Psoas muscle (tissue), 8 donors: ENCODE measurements around the gene ACBD4. TPM values are rescaled to one million over a fixed set of nuclear protein-coding genes. Genes with fewer than 3 reads are reported as not detected.
A peak's percentile ranks its signal among the peaks of the same experiment; 100 is the strongest.

Source experiments
- ATAC-seq, 4 donors: fragments of 200-7000 bp; cut with Tn5 transposase; one replicate each; pipeline ENCODE4 v1.9.1; 2020; ENCODE audit warnings: moderate library complexity in 3 of 4, mild to moderate bottlenecking in 2 of 4
- DNase-seq, 2 donors: peaks; one replicate each; pipeline ENCODE4 v3.0.0-alpha.2; 2020
- H3K27ac ChIP-seq: fragments of 200-600 bp; one replicate; pipeline ENCODE4 v1.8.0; 2022
- H3K27me3 ChIP-seq, 3 donors: fragments of 200-600 bp in 1 of 3; one replicate each; pipeline versions ENCODE4 v1.6.1 to v1.8.0; 2013 to 2022; ENCODE audit warnings: low read length in 2 of 3, mild to moderate bottlenecking in 2 of 3, moderate library complexity in 1 of 3; ENCODE audit not compliant: insufficient read depth in 3 of 3
- H3K36me3 ChIP-seq, 2 donors: fragments of 200-600 bp in 1 of 2; one replicate each; pipeline versions ENCODE4 v1.6.1 to v1.8.0; 2013 to 2022; ENCODE audit warnings: low read depth in 1 of 2, mild to moderate bottlenecking in 1 of 2, moderate library complexity in 1 of 2; ENCODE audit not compliant: insufficient read depth in 1 of 2
- H3K4me1 ChIP-seq: fragments of 200-600 bp; one replicate; pipeline ENCODE4 v1.8.0; 2022
- H3K4me3 ChIP-seq: fragments of 200-600 bp; one replicate; pipeline ENCODE4 v1.8.0; 2022; ENCODE audit warnings: mild to moderate bottlenecking
- H3K9me3 ChIP-seq: fragments of 200-600 bp; one replicate; pipeline ENCODE4 v1.8.0; 2022
- WGBS, 3 donors: extraction: QIAGEN DNeasy Blood & Tissue Kit; methylation state at CpG; one replicate each; pipeline versions ENCODE4 v1.1.6 to v1.1.7; 2013; 5-methylcytosine and 5-hydroxymethylcytosine counted together
- intact Hi-C, 2 donors: fragments of 100-400 bp; cut with DNase I; formaldehyde crosslinking; loops; one replicate each; pipeline versions ENCODE4 v1.11.0 to v1.14.2; 2022
- polyA plus RNA-seq, 3 donors: library from polyadenylated mRNA; stranded (reverse); fragments of 200-250 nt; gene quantifications; one replicate each; pipeline ENCODE4 v1.2.3, GENCODE V29; 2013
- total RNA-seq, 4 donors: library from RNA; stranded (reverse); fragmentation: NEBNext Ultra II Directional in 2 of 4; extraction: Animal tissue kit (Norgen Biotek cat#: 25700) in 2 of 4; gene quantifications; one replicate each; pipeline versions ENCODE4 v1.2.1 to v1.2.4, GENCODE V29; 2021 to 2023
- TF ChIP-seq, protein P1 (sequence below): fragments of 200-600 bp; IDR thresholded peaks from one replicate; pipeline ENCODE4 v1.8.0; 2022; ENCODE audit warnings: antibody characterized with exemption
- donor health status: healthy with polysubstance abuse.
- donor health status: DM: no; HTN: no; CAD: no; lungs with moderate emphysema.
- donor health status: Bipolar disorder and iron deficiency.
- donor health status: healthy.
- donor health status: DM: yes; HTN: yes; CAD: no.
- donor health status: DM: no; HTN: no; CAD: no.
- donor health status: DM: no; HTN: no; CAD: no.
- donor health status: DM: yes; HTN: yes; CAD: no.

The ACBD4 gene
- total and polyA plus RNA-seq, 7 donors: 2.7 to 8.2 (median 4.4) TPM

- DNase-seq: no peak
- H3K4me3 ChIP-seq: no peak overlapping the region
- WGBS, 3 donors: 46 to 79% (median 54%) methylated on average over 9 of the region's 9 CpGs
- intact Hi-C loops: no loop called here
- H3K27me3 ChIP-seq: no peaks in the 10 kb centered on the region
- peaks cover 26 to 97% of the 10 kb centered on the region in 2 donors for H3K36me3 ChIP-seq
- no peaks in the 10 kb centered on the region for H3K9me3 ChIP-seq
- ATAC-seq: no peak
- TF ChIP-seq, protein P1, sequence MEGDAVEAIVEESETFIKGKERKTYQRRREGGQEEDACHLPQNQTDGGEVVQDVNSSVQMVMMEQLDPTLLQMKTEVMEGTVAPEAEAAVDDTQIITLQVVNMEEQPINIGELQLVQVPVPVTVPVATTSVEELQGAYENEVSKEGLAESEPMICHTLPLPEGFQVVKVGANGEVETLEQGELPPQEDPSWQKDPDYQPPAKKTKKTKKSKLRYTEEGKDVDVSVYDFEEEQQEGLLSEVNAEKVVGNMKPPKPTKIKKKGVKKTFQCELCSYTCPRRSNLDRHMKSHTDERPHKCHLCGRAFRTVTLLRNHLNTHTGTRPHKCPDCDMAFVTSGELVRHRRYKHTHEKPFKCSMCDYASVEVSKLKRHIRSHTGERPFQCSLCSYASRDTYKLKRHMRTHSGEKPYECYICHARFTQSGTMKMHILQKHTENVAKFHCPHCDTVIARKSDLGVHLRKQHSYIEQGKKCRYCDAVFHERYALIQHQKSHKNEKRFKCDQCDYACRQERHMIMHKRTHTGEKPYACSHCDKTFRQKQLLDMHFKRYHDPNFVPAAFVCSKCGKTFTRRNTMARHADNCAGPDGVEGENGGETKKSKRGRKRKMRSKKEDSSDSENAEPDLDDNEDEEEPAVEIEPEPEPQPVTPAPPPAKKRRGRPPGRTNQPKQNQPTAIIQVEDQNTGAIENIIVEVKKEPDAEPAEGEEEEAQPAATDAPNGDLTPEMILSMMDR: no peak
- H3K4me1 ChIP-seq: peaks cover 24% of the 10 kb centered on the region
- H3K27ac ChIP-seq: peak overlapping the region; percentile 16
These were observed 32.6 kb upstream of the ACBD4 start for GRCh38 chr17:45102856-45103255.

GRCh38 chr17:45103269-45103795 is 32.2 kb upstream of the ACBD4 start:
- Histone ChIP-seq H3K27me3 (no peaks in the 10 kb centered on the region), H3K27ac (peak overlapping the region; percentile 16)
- peak in 2 of 4 donors; percentile 49 to 71 for ATAC-seq

GRCh38 chr17:45104029-45104428 is 31.5 kb upstream of the ACBD4 start:
- no peaks in the 10 kb centered on the region for H3K27me3 ChIP-seq
- peaks cover 23% of the 10 kb centered on the region for H3K4me1 ChIP-seq
- DNase-seq (no peak), ATAC-seq (peak; percentile 21 to 49 (median 38))
- intact Hi-C loops: no loop called here
- no peaks in the 10 kb centered on the region for H3K9me3 ChIP-seq
- WGBS, 3 donors: 55 to 79% (median 74%) methylated on average over 8 of the region's 8 CpGs
- TF ChIP-seq, protein P1: no peak
- H3K4me3 ChIP-seq: no peak overlapping the region
- H3K27ac ChIP-seq: peak overlapping the region; percentile 27
- peaks cover 24 to 97% of the 10 kb centered on the region in 2 donors for H3K36me3 ChIP-seq

More at GRCh38 chr17:45103269-45103795, 32.2 kb upstream of the ACBD4 start:
- Histone ChIP-seq H3K36me3 (peaks cover 26 to 97% of the 10 kb centered on the region in 2 donors), H3K4me3 (no peak overlapping the region), H3K9me3 (no peaks in the 10 kb centered on the region), H3K4me1 (peaks cover 22% of the 10 kb centered on the region)
- 29 to 44% (median 31%) methylated on average over 9 of the region's 9 CpGs for WGBS, 3 donors
- DNase-seq: no peak
- TF ChIP-seq, protein P1: no peak
- intact Hi-C loops: no loop called here

DNA sequence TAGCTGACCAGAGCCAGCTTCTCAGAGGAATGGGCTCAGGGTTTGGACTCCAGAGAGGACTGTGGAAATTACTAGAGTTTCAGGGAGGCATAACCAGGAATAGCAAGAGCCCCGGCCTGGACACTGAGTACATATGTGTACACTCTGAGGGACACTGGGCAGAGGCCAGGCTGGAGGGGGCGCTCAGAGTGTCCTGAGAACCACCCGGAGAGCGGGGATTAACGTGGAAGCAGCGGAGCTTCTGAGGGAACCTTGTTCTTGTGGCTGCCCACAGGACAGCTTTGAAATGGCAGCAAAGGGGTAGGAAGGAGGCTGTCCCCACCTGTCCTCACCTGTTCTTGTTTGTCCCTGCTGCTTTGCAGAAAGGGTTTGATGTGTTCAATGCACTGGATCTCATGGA is 31.0 kb upstream of the ACBD4 start:
- peak in 2 of 4 donors; percentile 2 to 7 for ATAC-seq
- no peaks in the 10 kb centered on the region for H3K9me3 ChIP-seq
- TF ChIP-seq, protein P1: no peak
- H3K4me3 ChIP-seq: no peak overlapping the region
- WGBS, 3 donors: 42 to 72% (median 51%) methylated on average over 6 of the region's 6 CpGs
- intact Hi-C loops: no loop called here
- peaks cover 28% of the 10 kb centered on the region for H3K4me1 ChIP-seq
- DNase-seq: no peak
- peak overlapping the region; percentile 27 for H3K27ac ChIP-seq
- H3K27me3 ChIP-seq: no peaks in the 10 kb centered on the region
- peaks cover 23 to 97% of the 10 kb centered on the region in 2 donors for H3K36me3 ChIP-seq
